GM12892 (cell line): ENCODE results near the gene ZFYVE28.

Experiments
- POLR2A ChIP-seq: IDR thresholded peaks from 2 replicates; pipeline ENCODE4 v1.6.1; 2011; ENCODE audit warnings: low read depth, low read length, control low read depth
- POLR2AphosphoS5 ChIP-seq: IDR thresholded peaks from 2 replicates; pipeline ENCODE4 v1.6.1; 2011; ENCODE audit warnings: low read depth, low read length, control low read depth

- TF ChIP-seq POLR2AphosphoS5 (no peak), POLR2A (no peak)
Measured at GRCh38 chr4:2373532-2373931, 44.9 kb downstream of the ZFYVE28 start.
